DMS114 treated with DMSO at 0.1 percent for 48 hours (cell line): Measurements from ENCODE around the gene FILIP1.
"Not testable (repeated sequence)": the region's sequence is repeated elsewhere in the genome, so short reads cannot be mapped to it uniquely, and the experiment has no call there.

Experiments
- DNase-seq: peaks from one replicate; lab custom pipeline; 2025; ENCODE audit not compliant: unreplicated experiment; lab: John Stamatoyannopoulos, UW

FILIP1 gene

DNA sequence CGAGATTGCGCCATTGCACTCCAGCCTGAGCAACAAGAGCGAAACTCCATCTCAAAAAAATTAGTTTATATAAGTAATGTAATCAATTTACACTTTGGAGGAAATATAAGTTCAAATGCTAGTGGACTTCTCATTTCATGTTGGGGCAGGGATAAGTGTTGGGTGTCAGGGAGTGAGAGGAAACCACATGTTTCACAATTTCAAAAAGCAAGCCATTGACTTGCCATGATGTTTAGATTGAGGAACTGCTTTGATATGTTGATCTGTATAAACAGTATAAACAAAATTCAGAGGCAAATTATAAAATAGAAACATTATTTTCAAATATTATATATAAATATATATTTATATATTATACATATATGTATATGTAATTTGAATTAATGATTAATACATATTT is 42.7 kb downstream of the FILIP1 start:
- no peak for DNase-seq

DNA sequence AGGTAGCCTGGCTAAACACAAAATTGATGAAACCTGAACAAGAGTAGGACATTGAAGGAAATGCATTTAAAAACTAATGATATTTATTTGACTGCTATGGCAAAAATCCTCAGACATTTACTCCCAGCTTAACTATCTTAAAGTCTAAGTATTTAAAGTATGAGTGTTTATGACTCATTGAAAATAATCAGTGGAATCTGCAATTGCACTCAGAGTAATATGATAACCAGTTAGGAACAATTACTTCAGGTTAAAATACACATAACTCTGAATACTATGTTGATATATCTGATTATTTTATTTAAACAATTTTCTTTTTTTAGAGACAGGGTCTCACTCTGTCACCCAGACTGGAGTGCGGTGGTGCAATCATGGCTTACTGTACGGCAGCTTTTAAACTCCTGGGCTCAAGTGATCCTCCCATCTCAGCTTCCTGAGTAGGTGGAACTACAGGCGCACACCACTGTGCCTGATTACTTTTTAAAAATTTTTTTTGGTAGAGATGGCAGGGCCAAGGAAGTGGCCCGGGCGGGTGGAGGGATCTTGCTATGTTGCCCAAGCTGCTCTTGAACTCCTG is 43.9 kb downstream of the FILIP1 start:
- DNase-seq: no peak

DNA sequence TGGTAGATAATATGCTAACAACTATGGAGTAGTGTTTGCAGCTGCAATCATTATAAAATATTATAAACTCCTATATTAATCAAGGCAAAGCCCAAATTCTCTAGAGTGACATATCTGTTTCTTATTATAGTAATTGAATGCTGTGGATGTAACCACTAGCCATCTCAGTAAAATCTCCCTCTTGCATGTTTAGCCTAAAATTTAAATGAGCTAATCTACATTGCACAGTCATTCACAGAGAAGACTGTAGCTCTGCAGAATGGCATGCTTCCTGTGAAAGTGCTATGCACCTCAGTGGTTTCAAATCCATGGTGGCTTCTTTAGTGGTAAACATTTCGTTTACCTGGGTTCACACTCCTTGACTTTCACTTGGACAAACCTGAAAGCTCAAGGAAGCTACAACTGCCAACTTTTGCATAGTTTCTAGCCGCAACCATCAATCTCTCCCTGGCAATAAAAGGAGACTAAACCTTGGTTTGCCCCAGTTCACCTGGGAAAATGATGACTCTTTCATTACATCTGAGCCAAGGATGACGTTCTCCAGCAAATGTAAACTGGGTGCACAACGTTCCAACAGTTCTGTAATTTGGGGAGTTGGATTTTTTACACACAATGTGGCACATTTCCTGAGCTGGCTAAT is 47.2 kb downstream of the FILIP1 start:
- no peak for DNase-seq

DNA sequence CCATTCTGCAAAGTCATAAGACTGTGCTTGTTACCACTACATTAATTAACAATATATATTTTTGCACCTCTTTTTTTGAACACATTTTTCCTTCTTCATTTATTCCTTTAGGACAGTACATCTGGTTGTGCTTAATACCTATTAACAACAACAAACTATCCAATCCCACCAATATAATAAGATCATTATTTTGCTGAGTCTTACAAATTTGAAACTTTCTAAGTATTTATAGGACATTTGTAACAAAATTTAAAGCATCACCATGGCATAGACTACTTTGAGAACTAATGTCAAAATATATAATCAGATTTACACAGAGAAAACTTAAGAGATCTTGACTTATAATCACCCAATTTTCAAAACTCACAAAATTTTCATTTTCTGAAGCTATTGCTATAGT is 47.9 kb downstream of the FILIP1 start:
- DNase-seq: no peak

DNA sequence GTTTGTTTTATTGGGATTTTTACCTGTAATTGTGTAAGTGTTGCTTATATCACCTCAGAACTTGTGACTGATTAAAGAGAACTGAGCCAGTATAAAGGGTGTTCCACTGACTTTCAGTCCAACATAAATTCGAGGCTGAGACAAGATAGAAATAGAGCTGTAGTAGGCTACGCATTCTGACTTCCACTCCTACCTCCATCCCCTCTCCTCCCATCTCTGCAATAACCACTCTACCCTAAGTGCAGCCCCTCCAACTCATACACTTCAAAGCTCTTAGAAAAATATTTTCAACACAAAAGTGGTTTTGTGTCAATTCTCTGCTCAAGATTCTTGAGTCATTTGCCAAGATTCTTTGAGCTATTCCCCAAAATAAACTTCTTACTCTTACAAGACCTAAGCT is 48.7 kb downstream of the FILIP1 start:
- DNase-seq: no peak

DNA sequence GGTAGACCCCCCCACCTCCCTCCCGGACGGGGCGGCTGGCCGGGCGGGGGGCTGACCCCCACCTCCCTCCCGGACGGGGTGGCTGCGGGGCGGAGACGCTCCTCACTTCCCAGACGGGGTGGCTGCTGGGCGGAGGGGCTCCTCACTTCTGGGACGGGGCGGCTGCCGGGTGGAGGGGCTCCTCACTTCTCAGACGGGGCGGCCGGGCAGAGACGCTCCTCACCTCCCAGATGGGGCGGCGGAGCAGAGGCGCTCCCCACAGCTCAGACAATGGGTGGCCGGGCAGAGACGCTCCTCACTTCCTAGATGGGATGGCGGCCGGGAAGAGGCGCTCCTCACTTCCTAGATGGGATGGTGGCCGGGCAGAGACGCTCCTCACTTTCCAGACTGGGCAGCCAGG is 51.7 kb downstream of the FILIP1 start:
- DNase-seq: not testable (repeated sequence)

DNA sequence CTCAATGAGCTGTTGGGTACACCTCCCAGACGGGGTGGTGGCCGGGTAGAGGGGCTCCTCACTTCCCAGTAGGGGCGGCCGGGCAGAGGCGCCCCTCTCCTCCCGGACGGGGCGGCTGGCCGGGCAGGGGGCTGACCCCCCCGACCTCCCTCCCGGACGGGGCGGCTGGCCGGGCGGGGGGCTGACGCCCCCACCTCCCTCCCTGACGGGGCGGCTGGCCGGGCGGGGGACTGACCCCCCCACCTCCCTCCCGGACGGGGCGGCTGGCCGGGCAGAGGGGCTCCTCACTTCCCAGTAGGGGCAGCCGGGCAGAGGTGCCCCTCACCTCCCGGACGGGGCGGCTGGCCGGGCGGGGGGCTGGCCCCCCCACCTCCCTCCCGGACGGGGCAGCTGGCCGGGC is 52.1 kb downstream of the FILIP1 start:
- DNase-seq: not testable (repeated sequence)

DNA sequence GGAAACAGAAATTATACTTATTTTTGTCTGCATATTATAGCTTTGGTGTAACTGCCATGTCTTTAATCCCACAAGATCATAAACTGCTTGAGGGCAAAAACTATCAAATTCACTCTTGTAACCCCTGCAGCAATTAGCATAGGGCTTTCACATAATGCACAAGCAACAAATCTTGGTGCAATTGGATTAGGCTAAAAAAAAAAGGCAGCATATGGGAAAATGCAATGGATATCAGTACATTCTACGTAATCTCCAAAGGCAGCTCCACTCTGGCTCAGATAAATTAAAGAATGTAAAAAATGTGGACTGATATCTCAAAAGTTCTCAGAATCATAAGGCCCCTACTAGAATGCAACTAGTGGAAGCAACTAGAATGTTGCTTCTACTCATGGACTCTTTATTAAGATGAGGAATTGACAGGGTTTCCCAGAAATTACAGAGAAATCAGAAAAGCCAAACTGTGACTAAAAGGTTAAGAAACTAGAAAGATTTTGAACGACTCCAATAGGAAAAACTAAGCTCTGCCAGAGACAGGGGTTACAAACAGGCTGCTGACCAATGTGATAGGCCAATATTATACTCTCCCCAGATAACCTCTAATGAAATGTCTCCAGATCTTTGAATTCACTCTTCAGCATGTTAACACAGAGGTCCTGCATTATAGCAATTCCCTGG is 55.0 kb downstream of the FILIP1 start:
- no peak for DNase-seq

DNA sequence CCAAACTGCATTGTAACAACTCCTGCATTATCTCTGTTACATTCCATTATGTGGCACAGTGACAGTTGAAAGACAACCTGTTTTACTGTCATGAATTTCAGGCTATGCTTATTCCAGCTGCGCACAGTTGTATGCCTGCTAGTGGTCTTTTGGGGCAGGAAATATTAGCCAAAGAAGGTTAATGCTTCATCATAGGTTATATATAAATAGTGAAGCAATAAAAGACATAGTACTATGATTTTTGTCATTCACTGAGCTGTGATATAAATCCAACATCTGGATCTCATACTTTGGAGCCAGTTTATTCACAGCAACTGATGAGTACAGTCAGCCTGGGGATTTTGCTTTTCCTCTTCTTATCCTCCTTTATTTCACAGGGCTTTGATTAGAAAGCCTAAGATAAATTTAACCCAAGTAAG is 55.6 kb downstream of the FILIP1 start:
- no peak for DNase-seq

DNA sequence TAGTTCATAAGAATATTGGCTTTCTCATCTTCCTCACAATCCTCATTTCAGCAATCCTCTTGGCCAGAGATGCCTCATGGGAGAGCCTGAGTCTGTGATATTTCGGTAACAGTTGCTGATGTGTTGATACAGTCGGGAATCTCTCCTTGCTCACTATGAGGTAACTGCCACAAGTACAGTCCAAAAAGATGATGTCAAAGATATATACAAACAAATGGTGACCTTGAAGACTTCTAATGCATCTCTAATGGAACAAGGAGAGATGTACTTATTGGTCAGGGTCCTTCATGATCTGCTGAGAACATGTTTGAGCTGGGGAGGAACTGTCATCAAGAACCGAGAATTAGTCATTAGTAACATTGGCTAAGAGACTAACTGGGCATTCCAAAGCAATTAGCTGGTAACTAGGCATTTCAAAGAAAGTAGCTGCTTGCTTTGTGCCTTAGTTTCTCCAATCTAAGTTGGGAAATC is 56.1 kb downstream of the FILIP1 start:
- DNase-seq: no peak

DNA sequence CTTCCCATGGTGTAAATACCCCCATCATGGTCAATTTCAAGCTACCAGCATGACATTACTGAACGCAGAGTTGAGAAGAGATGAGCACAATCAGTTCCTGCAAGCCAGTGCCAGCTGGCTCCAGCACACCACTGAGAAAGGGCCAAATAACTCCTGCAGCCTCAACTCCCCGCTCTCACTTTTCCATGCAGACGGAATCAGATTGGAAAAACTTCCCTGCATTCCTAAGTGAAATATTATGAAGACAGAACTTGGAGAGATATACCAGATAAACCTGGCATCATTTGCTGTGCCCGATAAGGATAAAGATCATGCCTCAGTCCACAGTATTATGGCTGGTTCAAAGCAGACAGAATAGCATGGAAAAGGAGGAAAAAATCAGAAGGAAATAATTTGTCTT is 56.7 kb downstream of the FILIP1 start:
- DNase-seq: no peak

DNA sequence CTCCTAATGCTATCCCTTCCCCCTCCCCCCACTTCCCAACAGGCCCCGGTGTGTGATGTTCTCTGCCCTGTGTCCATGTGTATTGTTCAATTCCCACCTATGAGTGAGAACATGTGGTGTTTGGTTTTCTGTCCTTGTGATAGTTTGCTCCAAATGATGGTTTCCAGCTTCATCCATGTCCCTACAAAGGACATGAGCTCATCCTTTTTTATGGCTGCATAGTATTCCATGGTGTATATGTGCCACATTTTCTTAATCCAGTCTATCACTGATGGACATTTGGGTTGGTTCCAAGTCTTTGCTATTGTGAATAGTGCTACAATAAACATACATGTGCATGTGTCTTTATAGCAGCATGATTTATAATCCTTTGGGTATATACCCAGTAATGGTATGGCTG is 60.8 kb downstream of the FILIP1 start:
- not testable (repeated sequence) for DNase-seq

DNA sequence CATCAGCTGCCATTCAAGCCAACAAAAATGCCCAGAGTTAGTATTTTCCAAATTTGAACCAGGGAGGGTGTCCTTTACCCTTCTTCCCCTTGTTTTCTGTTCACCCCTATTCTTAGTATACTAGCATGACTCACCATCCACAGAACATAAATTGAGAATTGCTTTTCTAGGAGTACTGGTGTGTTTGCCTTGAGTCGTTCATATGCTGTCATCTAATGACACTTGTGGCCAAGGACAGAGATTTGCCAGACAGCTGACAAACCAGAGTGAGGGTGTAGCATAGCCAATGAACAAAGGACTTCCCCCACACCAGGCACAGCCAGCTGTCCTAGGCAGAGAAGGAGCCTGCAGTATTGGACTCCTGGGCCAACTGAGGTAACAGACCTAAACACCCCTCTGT is 62.2 kb downstream of the FILIP1 start:
- no peak for DNase-seq

DNA sequence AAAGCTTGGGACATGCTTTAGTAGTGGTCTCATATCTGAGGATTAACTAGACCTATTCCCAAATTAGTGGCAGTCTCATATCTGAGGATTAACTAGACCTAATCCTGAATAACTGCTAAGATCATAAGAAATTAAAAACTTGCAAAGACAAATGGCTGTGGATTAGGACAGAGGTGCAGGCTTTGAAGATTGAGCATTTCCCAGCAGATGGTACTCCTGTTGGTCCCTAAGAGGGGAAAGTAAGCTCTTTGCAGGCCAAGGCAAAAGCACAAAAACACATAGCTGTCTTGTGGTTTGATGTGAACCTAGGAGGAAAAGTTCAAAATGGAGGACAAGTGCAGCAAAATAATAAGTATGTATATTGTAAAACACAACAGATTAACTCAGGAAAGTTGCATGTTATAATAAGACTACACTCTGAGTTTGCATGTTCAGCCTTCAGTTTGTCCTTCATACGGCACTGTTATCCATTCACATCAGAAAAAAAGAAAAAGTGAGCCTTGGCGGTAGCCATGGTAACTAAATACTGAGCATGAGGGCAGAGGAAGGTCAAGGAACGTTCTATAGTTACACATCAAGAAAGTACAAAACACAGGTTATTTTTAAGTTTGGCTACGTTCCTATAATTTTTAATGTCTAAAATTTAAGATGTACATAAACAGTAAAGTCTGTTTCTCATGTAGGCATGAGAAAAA is 62.8 kb downstream of the FILIP1 start:
- no peak for DNase-seq

DNA sequence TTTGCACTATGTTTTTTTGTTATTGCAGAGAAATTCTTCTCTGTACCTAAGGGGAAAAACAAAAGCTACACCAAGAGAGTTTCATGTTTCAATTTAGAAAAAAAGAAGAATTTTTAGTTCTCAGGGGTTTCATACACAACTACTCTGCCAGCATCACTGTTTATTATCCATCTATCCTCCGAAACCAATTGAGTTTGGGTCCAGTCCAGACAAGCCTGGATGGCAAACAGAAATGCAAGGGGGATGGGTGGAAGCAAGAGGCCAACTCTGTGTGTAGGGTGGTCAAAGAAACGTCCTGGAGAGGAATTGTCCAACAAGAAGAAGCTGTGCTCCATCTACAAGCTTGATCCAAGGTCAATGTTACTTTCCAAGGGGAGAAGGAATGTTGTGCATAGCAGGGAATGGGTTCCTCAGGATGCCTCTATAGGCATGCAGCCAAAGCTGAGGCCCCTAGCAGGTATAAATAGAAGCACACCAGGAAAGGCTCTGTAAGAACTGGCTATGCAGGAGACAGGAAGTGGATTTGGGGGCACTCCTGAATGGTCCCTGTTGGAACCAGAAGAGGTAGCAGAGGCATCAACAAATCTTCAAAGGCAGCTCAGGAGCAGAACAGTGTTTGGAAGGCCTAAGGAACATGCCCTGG is 64.4 kb downstream of the FILIP1 start:
- DNase-seq: no peak

DNA sequence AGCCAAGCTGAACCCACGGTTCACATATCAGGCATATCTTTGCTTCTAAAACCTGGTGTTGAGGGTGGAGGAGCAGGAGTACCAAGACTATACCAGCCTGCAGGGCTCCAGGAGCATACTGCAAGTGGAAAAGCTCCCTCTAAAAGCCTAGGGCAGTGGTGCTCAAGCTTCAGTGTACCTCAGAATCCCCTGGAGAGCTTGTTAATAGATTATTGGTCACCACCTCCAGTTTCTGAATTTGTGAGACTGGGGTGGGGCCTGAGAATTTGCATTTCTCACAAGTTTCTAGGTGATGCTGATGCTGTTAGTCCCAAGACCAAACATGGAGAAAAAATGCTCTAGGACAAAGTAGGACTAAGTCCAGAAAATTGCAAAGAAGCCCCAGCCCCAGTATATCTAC is 65.4 kb downstream of the FILIP1 start:
- DNase-seq: no peak

DNA sequence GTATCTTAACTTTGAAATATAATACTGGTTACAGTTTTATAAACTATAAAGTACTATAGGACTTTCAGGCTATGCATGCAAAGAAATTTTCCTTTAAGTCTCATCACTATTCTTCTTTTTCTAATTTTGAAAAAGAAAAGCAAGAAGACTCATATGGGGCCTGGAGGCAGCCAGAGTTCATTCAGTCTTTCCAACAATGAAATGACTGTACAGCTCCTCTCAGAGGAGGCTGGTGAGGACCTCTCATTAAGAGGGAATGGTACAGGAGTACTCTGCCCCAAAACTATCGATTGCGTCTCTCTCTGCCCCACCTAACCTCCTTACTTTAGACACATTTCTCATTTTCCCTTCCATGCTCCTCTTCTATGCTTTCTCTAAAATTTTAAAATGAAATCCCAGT is 66.3 kb downstream of the FILIP1 start:
- DNase-seq: no peak

DNA sequence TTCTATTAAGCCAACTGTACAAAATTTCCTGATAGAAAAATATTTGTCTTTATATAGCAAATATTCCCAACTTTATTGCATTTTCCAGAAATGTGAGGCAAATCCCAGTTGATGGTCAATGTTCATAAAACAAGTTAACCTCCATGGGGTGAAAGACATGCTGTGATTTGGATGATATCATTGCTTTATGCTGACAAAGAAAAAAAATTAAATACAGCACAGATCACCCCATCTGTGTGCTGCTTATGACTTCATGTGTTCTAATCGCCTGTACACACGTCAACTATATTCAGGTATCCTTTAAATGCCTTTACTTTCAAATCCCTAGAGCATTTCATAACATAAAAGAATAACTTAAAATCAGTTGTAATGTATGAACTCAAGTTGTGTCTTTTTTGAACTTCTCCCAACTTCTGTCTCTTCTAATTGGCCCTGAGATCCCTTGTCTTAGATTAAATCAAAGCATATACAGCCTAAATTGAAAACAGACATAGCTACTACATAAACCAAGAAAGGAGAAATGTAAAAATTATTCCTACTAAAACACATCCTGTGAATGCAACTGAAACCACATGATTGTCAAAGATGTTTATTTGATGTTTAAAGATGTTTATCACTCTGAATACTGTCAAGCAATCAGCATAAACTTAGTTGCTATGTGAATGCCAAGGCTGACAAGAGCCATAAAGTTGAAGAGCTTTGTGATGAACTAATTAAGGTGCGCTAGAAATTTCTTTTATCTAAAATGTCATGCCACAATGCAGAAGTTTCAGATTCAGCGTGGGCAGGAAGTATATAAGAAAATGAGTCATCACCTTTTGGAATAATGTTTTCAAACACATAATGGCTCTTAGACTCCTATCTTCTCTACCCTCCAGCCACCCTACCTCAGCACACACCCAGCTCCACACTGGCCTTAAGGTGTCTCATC is 68.7 kb downstream of the FILIP1 start:
- no peak for DNase-seq

DNA sequence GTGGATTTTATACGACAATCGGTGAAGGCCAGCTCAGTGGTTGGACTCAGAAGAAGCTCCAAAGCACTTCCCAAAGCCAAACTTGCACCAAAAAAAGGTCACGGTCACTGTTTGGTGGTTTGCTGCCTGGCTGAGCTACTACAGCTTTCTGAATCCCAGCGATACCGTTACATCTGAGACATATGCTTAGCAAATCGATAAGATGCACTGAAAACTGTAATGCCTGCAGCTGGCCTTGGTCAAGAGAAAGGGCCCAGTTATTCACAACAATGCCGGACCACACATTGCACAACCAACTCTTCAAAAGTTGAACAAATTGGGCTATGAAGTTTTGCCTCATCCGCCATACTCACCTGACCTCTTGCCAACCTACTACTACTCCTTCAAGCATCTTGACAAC is 70.2 kb downstream of the FILIP1 start:
- no peak for DNase-seq

DNA sequence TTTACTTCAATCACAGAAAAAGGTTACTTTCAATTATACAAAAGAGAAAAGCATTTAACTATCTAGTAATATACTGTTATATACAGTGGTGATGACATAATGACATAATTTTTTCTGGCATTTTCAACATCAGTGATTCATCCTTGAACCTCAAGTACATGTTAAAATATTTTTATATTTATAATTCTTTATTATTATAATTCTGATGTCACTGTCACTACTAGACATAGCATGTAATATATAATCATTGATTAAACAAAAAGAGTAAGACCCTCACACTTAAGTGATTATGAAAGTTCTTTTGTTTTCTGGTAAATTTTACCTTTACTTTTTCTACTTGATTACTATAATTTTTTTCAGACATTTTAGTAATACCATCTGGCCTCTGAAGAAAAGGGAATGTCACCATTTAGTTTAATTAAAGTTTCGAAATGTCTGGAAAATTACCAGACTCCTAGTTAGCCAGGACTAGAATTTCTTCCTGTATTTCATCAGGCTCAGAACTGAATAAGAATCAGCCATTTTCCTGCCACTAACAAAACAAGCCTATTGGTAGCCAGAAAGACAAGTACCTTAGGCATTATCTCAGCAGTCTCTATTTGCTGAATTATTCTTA is 71.5 kb downstream of the FILIP1 start:
- DNase-seq: no peak
